K562 (cell line): ENCODE data around the gene USP2. TPM values are rescaled to one million over a fixed set of nuclear protein-coding genes. Genes with fewer than 3 reads are reported as not detected.
A peak's percentile ranks its signal among the peaks of the same experiment; 100 is the strongest.

ENCODE experiments used
- ATAC-seq: fragments of 200-7000 bp; cut with Tn5 transposase; 3 replicates; pipeline ENCODE4 v1.9.1; 2020; ENCODE audit warnings: moderate library complexity
- BruUV-seq: library from RNA; stranded (reverse); fragments of 400-500 nt; replicated peaks from 2 replicates; lab custom pipeline; 2021; lab: Mats Ljungman, UMichigan
- CTCF ChIA-PET: fragments of 300-600 bp; formaldehyde crosslinking; extraction: SDS; loops from one replicate; lab custom pipeline; 2021; ENCODE audit warnings: low intra/inter-chr PET ratio; lab: Yijun Ruan, JAX
- POLR2A ChIA-PET: fragments of 300-600, 350-650 bp; sonication (Branson Sonifier 250); formaldehyde crosslinking; extraction: SDS; loops from one replicate; lab custom pipeline; 2021; ENCODE audit warnings: antibody characterized with exemption, inconsistent platforms; lab: Yijun Ruan, JAX
- DNase-seq, 4 experiments: peaks; one replicate each; pipeline versions ENCODE4 v3.0.0 to v3.0.0-alpha.2; 2011 to 2018; ENCODE audit warnings: low spot score in 3 of 4, mixed read lengths in 3 of 4; ENCODE audit errors: extremely low read depth in 1 of 4
- FAIRE-seq: peaks from 2 replicates; lab custom pipeline; 2011; peaks lifted over from hg19 to GRCh38; lab: Jason Lieb, UNC
- H2AFZ ChIP-seq: 2 replicates; pipeline ENCODE4 v1.6.0; 2011; ENCODE audit warnings: low read depth, low read length, control low read depth, inconsistent platforms
- H3K27ac ChIP-seq: fragments of 200-600 bp; 3 replicates; pipeline ENCODE4 v1.8.0; 2011; ENCODE audit warnings: low read depth, mild to moderate bottlenecking, control low read depth, inconsistent platforms, low read length, moderate library complexity, mixed read lengths; ENCODE audit errors: extremely low read depth
- H3K27me3 ChIP-seq, 2 experiments: fragments of 300-600 bp in 1 of 2; 2 replicates in 1 of 2; 3 replicates in 1 of 2; pipeline versions ENCODE4 v1.6.0 to v1.8.0; 2011; ENCODE audit warnings: inconsistent platforms in 2 of 2, low read length in 2 of 2, mild to moderate bottlenecking in 1 of 2, mixed read lengths in 1 of 2, moderate library complexity in 1 of 2; ENCODE audit not compliant: control insufficient read depth in 2 of 2, insufficient read depth in 2 of 2
- H3K36me3 ChIP-seq: fragments of 300-600 bp; 3 replicates; pipeline ENCODE4 v1.8.0; 2011; ENCODE audit warnings: mild to moderate bottlenecking, low read length, inconsistent platforms; ENCODE audit not compliant: control insufficient read depth, insufficient read depth
- H3K4me1 ChIP-seq, 2 experiments: fragments of 200-600 bp in 1 of 2; replicated peaks in 1 of 2; 2 replicates in 1 of 2; 3 replicates in 1 of 2; pipeline versions ENCODE4 v1.5.1 to v1.8.0; 2011; ENCODE audit warnings: inconsistent platforms in 2 of 2, low read length in 2 of 2, mild to moderate bottlenecking in 1 of 2, mixed read lengths in 1 of 2, moderate library complexity in 1 of 2; ENCODE audit not compliant: control insufficient read depth in 2 of 2, insufficient read depth in 2 of 2
- H3K4me2 ChIP-seq: 2 replicates; pipeline ENCODE4 v1.6.1; 2011; ENCODE audit warnings: low read length, control low read depth, inconsistent platforms, mixed read lengths; ENCODE audit not compliant: insufficient read depth
- H3K4me3 ChIP-seq: fragments of 200-600 bp; sonication (generic), shearing (Covaris generic); 2 replicates; pipeline ENCODE4 v1.5.1; 2016; ENCODE audit warnings: control low read depth, inconsistent platforms
- H3K79me2 ChIP-seq: fragments of 200-600 bp; 3 replicates; pipeline ENCODE4 v1.8.0; 2011; ENCODE audit warnings: low read length, inconsistent platforms; ENCODE audit not compliant: control insufficient read depth, insufficient read depth
- H3K9ac ChIP-seq, 2 experiments: 2 replicates each; pipeline versions ENCODE4 v1.6.0 to v1.6.1; 2011; ENCODE audit warnings: low read depth in 2 of 2, low read length in 2 of 2, control low read depth in 1 of 2, inconsistent platforms in 1 of 2, mild to moderate bottlenecking in 1 of 2, mixed read lengths in 1 of 2; ENCODE audit not compliant: insufficient read depth in 1 of 2
- H3K9me1 ChIP-seq: one replicate; pipeline ENCODE4 v1.6.0; 2011; ENCODE audit warnings: inconsistent platforms, mild to moderate bottlenecking, low read length, moderate library complexity; ENCODE audit not compliant: control insufficient read depth, insufficient read depth
- H3K9me3 ChIP-seq: replicated peaks from 2 replicates; pipeline ENCODE4 v1.5.1; 2011; ENCODE audit warnings: low read depth, low read length, inconsistent platforms; ENCODE audit not compliant: control insufficient read depth, insufficient read depth
- H4K20me1 ChIP-seq: replicated peaks from 2 replicates; pipeline ENCODE4 v1.6.1; 2011; ENCODE audit warnings: low read length, inconsistent platforms, mixed read lengths; ENCODE audit not compliant: control insufficient read depth, insufficient read depth
- NR1H2 ChIP-seq: sonication (generic); formaldehyde crosslinking; IDR thresholded peaks from 2 replicates; pipeline ENCODE4 v1.4.0; 2020; ENCODE audit warnings: mild to moderate bottlenecking, missing genetic modification reagents
- NR4A1 ChIP-seq, 2 experiments: fragments of 250-450 bp in 1 of 2; fragments of 450-650 bp in 1 of 2; sonication (Bioruptor Pico) in 1 of 2; IDR thresholded peaks; 2 replicates each; pipeline versions ENCODE4 v1.4.0 to v1.6.1; 2016 to 2020; ENCODE audit warnings: mild to moderate bottlenecking in 2 of 2, missing compliant biosample characterization in 1 of 2, missing genetic modification characterization in 1 of 2, moderate library complexity in 1 of 2
- POLR2AphosphoS2 ChIP-seq: IDR thresholded peaks from 2 replicates; pipeline ENCODE4 v1.6.1; 2012; ENCODE audit warnings: low read length, improper control_type of control experiment
- RB1 ChIP-seq: fragments of 450-650 bp; IDR thresholded peaks from 2 replicates; pipeline ENCODE4 v1.6.1; 2017; ENCODE audit warnings: low read depth, mild to moderate bottlenecking
- SP1 ChIP-seq: sonication (generic); formaldehyde crosslinking; IDR thresholded peaks from 2 replicates; pipeline ENCODE4 v1.8.1; 2022; ENCODE audit warnings: mild to moderate bottlenecking, missing genetic modification reagents
- U2AF2 ChIP-seq: fragments of 200-400 bp; formaldehyde crosslinking; optimal IDR thresholded peaks from 2 replicates; pipeline ENCODE3; 2017; ENCODE audit warnings: low read depth, mild to moderate bottlenecking, low read length
- ZNF12 ChIP-seq: sonication (generic); formaldehyde crosslinking; IDR thresholded peaks from 2 replicates; pipeline ENCODE4 v1.4.0; 2020; ENCODE audit warnings: mild to moderate bottlenecking, missing genetic modification reagents
- ZZZ3 ChIP-seq: fragments of 450-650 bp; IDR thresholded peaks from 2 replicates; pipeline ENCODE4 v1.6.1; 2016; ENCODE audit warnings: antibody characterized with exemption, mild to moderate bottlenecking, moderate library complexity
- WGBS: fragments of 100-300 bp; shearing (Covaris generic); methylation state at CpG from one replicate; pipeline ENCODE4 v1.1.6; 2016; ENCODE audit warnings: low coverage, mixed read lengths; ENCODE audit not compliant: insufficient coverage; ENCODE audit errors: missing lambda C conversion rate; 5-methylcytosine and 5-hydroxymethylcytosine counted together
- in situ Hi-C: fragments of 300-500 bp; cut with MboI; formaldehyde crosslinking; loops from 4 replicates; pipeline ENCODE4 v1.15.0; 2018; ENCODE audit warnings: inconsistent platforms, mixed read lengths
- intact Hi-C: fragments of 100-400 bp; cut with micrococcal nuclease; formaldehyde crosslinking; loops from 2 replicates; pipeline ENCODE4 v1.14.2; 2022
- polyA plus RNA-seq, 8 experiments: library from polyadenylated mRNA; depleted of rRNA in 4 of 8; stranded (reverse) in 5 of 8; unstranded in 3 of 8; fragments of >200 nt; fragmentation: Nextera tagmentation in 2 of 8; fragmentation: Illumina TruSeq in 1 of 8; extraction: Ambion mirVana in 2 of 8; extraction: Trizol in 1 of 8; gene quantifications; 2 replicates each; pipeline versions ENCODE4 v1.2.1 to v1.2.3, GENCODE V29; 2011 to 2014; ENCODE audit warnings: inconsistent platforms in 1 of 8, missing spikeins in 1 of 8
- total RNA-seq, 7 experiments: library from RNA; depleted of rRNA in 6 of 7; stranded (reverse); fragments of >200 nt in 6 of 7; fragmentation: Illumina TruSeq in 2 of 7; extraction: Trizol in 2 of 7; gene quantifications; 2 replicates each; pipeline versions ENCODE4 v1.2.1 to v1.2.3, GENCODE V29; 2011 to 2021; ENCODE audit warnings: low replicate concordance in 1 of 7
- TF ChIP-seq, protein P1 (sequence below): IDR thresholded peaks from 2 replicates; pipeline ENCODE4 v1.6.1; 2016; ENCODE audit warnings: missing genetic modification characterization, missing compliant biosample characterization
- TF ChIP-seq, protein P2 (sequence below): fragments of 250-450 bp; sonication (Bioruptor Pico); IDR thresholded peaks from 2 replicates; pipeline ENCODE4 v1.8.0; 2022; ENCODE audit warnings: moderate library complexity, mild to moderate bottlenecking, inconsistent platforms

The USP2 gene
- total and polyA plus RNA-seq, 9 of the 15 experiments (the other 6 are each of a cell fraction or from before 2014, with no cell fraction given): 2.8 to 16.9 (median 3.9) TPM

DNA sequence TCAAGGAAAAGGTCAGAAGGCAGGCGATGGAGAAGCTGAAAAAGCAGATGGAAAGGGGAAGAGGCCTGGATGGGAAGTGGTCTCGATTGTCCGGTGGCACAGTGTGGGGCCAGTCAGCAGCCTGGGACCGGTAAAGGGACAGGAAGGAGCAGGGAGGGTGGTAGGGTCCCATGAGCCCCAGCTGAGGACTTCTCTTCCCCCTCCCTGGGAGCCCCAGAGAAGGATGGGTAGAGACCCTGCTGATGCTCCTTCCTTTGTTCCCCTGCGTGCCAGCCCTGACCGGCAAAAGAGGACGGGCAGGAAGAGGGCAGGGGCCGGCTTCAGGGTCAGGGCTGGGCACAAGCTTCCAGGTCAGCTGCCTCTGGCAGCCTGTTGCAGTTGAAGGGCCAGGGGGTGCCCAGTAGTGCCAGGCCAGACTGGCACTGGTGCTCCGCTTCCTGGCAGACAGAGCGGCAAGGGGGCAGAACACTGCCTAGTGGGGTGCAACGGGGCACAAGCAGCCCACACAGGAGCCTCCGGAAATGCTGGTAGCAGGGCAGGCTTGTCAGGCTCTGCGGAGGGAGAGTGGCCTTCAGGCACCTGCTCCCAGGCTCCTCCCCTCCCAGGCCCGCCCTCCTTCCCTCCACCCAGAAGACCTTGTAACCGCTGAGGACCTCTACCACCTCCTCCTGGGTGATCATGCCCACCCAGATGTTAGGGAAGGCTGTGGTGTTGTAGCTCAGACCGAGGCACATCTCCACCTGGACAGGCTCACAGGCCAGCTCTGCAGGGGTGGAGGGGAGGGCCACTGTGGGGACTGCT lies 40.1 kb downstream of the USP2 start:
- Histone ChIP-seq H3K4me3 (no peak overlapping the region), H3K9me1 (no peaks in the 10 kb centered on the region), H2AFZ (no peak overlapping the region), H3K9ac (peak overlapping the region in 1 of 2 experiments; percentile 43; a peak in 1 of 4 replicates), H3K27me3 (peaks cover 0 to 19% of the 10 kb centered on the region in 2 experiments; a peak in 3 of 5 replicates), H3K79me2 (peaks cover 10% of the 10 kb centered on the region; the same call in 2 of the 3 replicates), H3K4me1 (peaks cover 23 to 58% of the 10 kb centered on the region in 2 experiments; a peak in 4 of 5 replicates), H3K27ac (no peak overlapping the region), H3K4me2 (no peak overlapping the region), H3K36me3 (peaks cover 9% of the 10 kb centered on the region; the same call in 1 of the 3 replicates), H4K20me1 (no peaks in the 10 kb centered on the region; the same call in 1 of the 2 replicates), H3K9me3 (no peaks in the 10 kb centered on the region)
- DNase-seq (no peak), ATAC-seq (no peak), FAIRE-seq (no peak)
- TF ChIP-seq POLR2AphosphoS2 (no peak), NR4A1 (CRISPR knock-in tag; IDR thresholded peaks at IDR 0.05) (no peak), NR4A1 (tag; IDR thresholded peaks at IDR 0.05) (no peak), RB1 (no peak), U2AF2 (no peak), ZNF12 (CRISPR knock-in tag) (no peak), SP1 (CRISPR knock-in tag) (0 out of 2 replicates have a peak, but pooled peaks have one; percentile 30), ZZZ3 (no peak), NR1H2 (0 out of 2 replicates have a peak, but pooled peaks have one; percentile 55)
- TF ChIP-seq, protein P1, sequence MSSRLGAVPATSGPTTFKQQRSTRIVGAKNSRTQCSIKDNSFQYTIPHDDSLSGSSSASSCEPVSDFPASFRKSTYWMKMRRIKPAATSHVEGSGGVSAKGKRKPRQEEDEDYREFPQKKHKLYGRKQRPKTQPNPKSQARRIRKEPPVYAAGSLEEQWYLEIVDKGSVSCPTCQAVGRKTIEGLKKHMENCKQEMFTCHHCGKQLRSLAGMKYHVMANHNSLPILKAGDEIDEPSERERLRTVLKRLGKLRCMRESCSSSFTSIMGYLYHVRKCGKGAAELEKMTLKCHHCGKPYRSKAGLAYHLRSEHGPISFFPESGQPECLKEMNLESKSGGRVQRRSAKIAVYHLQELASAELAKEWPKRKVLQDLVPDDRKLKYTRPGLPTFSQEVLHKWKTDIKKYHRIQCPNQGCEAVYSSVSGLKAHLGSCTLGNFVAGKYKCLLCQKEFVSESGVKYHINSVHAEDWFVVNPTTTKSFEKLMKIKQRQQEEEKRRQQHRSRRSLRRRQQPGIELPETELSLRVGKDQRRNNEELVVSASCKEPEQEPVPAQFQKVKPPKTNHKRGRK (tag): no peak
- TF ChIP-seq, protein P2, sequence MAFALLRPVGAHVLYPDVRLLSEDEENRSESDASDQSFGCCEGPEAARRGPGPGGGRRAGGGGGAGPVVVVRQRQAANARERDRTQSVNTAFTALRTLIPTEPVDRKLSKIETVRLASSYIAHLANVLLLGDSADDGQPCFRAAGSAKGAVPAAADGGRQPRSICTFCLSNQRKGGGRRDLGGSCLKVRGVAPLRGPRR (CRISPR knock-in tag): no peak
- WGBS: 33% methylated on average over 12 of the region's 16 CpGs
- CTCF ChIA-PET: no interaction called here
- intact Hi-C loops: no loop called here
- POLR2A ChIA-PET: interaction anchor here (0.7 kb wide), 1 partner anchor 1072 kb away, joined by 3 read pairs; no protein-coding TSS in a partner anchor
- BruUV-seq: no TSS peak
- in situ Hi-C loops: no loop called here
